HFF-Myc (cell line): ENCODE results near the gene SLC17A4.

ENCODE experiments used
- DNase-seq: peaks from one replicate; pipeline ENCODE4 v3.0.0-alpha.2; 2011; ENCODE audit warnings: low read depth; ENCODE audit errors: extremely low read depth
- H3K4me3 ChIP-seq: replicated peaks from 2 replicates; pipeline ENCODE4 v1.5.1; 2011; ENCODE audit warnings: low read depth, mild to moderate bottlenecking, control low read depth, low read length
- CTCF ChIP-seq: IDR thresholded peaks from 2 replicates; pipeline ENCODE4 v1.5.1; 2012; ENCODE audit warnings: mild to moderate bottlenecking, low read depth, low read length, control low read depth; ENCODE audit errors: missing control alignments

SLC17A4 gene

GRCh38 chr6:25717866-25718740, 36.4 kb upstream of the SLC17A4 start:
- H3K4me3 ChIP-seq = no peak overlapping the region
- TF ChIP-seq CTCF = peak; percentile 39
- DNase-seq = peak; percentile 19

GRCh38 chr6:25726122-25726911, 28.2 kb upstream of the SLC17A4 start:
- no peak overlapping the region for H3K4me3 ChIP-seq
- TF ChIP-seq CTCF = no peak

DNA sequence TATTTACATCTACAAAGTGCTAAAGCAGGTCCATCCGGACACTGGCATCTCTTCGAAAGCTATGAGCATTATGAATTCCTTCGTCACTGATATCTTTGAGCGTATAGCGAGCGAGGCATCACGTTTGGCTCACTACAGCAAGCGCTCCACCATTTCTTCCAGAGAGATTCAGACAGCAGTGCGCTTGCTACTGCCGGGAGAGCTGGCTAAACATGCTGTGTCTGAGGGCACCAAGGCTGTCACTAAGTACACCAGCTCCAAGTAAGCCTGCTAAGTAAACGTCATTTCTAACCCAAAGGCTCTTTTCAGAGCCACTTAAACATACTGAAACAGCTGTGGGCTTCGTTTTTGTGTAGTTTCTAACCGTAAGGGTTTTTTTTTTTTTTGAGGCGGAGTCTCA, 27.5 kb upstream of the SLC17A4 start:
- no peak for TF ChIP-seq CTCF
- no peak for DNase-seq
- no peak overlapping the region for H3K4me3 ChIP-seq

More at GRCh38 chr6:25726122-25726911, 28.2 kb upstream of the SLC17A4 start:
- no peak for DNase-seq

DNA sequence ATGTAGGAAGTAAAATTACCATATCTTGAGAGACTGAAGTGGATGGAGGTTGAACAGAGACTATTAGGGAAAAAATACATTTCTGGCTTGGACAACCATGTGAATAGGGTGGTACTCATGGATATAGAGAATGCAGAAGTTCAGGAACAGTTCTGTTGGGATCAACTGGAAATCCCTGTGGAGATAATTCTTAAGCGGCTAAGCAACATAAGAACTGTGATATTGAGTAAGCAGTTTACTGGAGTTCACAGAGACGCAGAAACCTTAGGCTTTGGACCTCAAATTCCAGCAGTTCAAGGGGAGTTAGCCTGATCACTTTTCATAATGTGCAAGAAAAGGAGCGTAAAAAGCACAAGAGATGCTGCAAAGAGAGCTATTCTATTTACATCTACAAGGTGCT, 23.6 kb upstream of the SLC17A4 start:
- no peak overlapping the region for H3K4me3 ChIP-seq
- no peak for DNase-seq
- no peak for TF ChIP-seq CTCF

DNA sequence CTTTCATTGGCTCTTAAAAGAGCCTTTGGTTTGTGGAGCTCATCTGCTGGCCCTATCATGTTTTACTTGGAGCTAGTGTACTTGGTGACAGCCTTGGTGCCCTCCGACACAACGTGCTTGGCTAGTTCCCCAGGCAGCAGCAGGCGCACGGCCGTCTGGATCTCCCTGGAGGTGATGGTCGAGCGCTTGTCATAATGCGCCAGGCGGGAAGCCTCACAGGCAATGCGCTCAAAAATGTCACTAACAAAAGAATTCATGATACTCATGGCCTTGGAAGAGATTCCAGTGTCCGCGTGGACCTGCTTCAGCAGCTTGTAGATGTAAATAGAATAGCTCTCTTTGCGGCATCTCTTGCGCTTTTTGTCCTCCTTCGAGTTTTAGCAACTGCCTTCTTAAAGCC, 22.8 kb upstream of the SLC17A4 start:
- DNase-seq = no peak
- TF ChIP-seq CTCF = no peak
- no peak overlapping the region for H3K4me3 ChIP-seq

GRCh38 chr6:25732468-25733198, 21.9 kb upstream of the SLC17A4 start:
- H3K4me3 ChIP-seq = no peak overlapping the region
- no peak for DNase-seq
- TF ChIP-seq CTCF = no peak
